NK-92 treated with Interleukin-12 subunit alpha and Interleukin-12 subunit beta, amount 100 ng/mL, for 24 hours (cell line): ENCODE data around the gene PMP22.

ENCODE experiments used
- DNase-seq: peaks from one replicate; lab custom pipeline; 2025; lab: John Stamatoyannopoulos, UW

PMP22 gene

GRCh38 chr17:15265131-15265530 is at the start of gene PMP22:
Gene PMP22 (minus strand): TSS chr17:15265326. CDS start chr17:15260727, 4,599 bp downstream.
- DNase-seq = no peak

DNA sequence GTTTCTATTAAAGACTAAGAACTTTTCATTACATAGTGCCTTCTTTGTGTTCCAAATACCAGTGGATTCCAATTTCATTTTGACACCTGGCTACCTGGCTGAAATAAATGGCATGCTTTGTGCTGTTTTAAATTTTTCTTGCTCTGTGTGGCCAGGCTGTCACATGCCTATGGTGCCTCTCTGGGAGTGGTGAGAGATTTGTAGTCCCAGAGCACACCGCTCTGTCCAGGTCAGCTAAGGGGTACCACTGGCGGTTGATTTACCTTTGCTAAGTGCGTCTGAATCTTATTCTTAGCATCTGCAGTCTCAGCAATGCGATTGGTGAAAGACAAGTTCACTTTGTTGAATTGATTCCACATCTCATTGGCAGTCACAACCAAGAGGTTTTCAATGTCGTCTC is 46.9 kb upstream of the PMP22 start:
- DNase-seq = no peak

DNA sequence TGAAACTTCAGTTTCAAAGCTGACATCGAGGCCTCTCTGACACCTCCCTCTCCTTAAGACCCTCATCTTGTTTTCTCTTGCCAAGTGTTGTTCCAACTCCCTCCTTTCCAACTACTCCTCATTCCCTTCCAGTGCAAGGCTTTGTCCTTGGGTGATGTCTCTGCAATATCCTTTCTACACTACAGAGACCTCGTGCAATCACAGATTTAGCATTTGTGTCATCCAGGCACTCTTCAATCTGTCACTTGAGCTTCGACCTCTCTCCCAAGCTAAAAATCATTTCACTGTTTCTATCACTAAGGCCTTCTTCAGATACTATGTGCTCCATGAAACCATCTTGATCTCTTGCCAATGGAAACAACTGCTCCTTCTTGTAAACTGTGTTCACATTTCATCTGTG is 44.7 kb upstream of the PMP22 start:
- DNase-seq = no peak

GRCh38 chr17:15309236-15309635 is 44.1 kb upstream of the PMP22 start:
- DNase-seq = no peak

GRCh38 chr17:15308758-15309157 is 43.6 kb upstream of the PMP22 start:
- DNase-seq = no peak

- DNase-seq = no peak
Observed at GRCh38 chr17:15307710-15308111, 42.6 kb upstream of the PMP22 start.

DNA sequence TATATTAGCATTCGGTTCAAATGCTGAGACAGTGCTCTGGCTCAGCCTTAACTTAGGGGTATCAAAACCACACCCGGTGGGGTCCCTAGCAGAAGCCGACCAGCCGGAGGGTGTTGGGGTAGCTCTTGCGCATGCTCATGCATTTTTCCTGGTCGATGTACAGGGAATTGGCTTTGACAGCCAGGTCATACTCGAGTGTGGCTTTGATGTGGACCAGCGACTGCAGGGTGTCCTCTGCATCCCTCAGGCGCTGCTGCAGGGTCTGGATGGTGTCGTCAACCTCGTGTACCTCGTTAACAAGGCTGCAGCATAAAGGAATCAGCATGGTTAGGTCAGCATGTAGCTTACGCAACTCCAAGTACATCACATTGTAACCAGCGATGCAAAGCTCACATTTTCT is 38.7 kb upstream of the PMP22 start:
- DNase-seq = no peak

DNA sequence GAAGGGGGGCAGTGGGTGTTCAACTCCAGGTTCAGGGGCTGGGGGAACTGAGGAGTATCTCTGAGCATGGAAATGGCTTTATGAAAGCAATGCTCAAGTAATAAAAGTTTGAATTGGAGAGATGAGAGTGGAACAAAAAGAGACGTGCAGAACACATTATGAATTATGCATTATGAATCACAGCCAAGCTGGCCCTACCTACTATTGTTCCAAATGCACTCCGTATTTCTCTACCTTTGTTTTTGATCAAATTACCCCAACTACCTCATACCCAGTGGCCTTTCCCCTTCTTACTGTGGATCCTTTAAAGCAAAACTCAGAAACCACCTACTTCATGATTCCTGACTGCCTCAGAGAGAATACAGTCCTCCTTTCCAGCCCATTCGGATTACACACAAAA is 38.1 kb upstream of the PMP22 start:
- DNase-seq = no peak

GRCh38 chr17:15301845-15302244 is 36.7 kb upstream of the PMP22 start:
- no peak for DNase-seq

- no peak for DNase-seq
Observed at GRCh38 chr17:15298176-15298575, 33.0 kb upstream of the PMP22 start.

DNA sequence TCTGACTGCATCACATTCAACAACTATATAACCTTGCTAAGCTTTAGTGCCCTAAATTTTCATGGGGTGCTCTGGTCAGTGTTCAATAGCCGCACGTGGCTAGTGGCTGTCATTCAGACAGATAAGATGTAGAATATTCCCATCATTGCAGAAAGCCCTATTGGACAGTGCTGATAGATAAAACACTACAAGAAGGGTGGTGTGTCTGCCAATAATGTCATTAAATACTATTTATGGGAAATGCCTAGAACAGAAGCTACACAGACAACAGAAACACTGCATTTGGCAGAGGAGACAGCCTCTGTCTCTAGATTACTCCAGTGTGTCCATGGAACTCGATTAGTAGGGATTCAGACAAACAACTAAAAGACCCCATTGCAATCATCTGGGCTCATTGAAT is 28.4 kb upstream of the PMP22 start:
- DNase-seq = no peak

GRCh38 chr17:15291674-15292361 is 26.7 kb upstream of the PMP22 start:
- DNase-seq = no peak

DNA sequence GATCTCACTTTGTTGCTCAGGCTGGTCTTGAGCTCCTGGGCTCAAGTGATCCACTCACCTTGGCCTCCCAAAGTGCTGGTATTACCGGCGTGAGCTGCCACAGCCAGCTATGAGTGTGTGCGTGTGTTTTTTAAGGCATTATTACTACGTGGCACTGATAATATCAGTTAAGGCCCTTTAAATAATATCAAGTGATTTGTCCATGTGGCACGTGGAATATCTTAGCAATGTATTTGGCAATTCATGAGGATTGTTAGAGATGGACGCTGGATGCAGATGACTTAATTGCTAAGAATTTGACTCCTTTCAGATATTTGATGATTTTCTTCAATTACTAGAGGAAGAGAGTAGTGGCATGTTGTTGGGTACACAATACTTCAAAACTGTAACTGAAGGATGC is 25.5 kb upstream of the PMP22 start:
- DNase-seq = no peak

GRCh38 chr17:15289285-15290183 is 24.4 kb upstream of the PMP22 start:
- no peak for DNase-seq

DNA sequence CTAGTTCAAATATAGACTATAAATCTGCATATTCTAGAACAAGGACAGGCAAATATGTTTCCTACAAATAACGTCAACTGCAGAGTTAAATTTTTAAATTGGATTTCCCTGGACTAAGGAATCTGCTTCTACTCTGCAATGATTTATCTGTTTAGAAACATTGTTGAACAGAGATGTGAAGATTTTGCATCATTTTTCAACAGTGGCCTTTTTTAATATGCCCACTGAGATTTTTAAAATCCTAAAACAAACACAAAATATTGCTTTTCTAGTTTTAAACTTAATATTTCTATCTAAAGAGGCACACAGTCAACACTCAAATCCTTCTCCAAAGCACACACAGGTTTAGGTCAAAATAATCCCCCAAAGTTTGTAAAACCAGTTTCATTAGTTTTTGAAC is 23.7 kb upstream of the PMP22 start:
- no peak for DNase-seq

DNA sequence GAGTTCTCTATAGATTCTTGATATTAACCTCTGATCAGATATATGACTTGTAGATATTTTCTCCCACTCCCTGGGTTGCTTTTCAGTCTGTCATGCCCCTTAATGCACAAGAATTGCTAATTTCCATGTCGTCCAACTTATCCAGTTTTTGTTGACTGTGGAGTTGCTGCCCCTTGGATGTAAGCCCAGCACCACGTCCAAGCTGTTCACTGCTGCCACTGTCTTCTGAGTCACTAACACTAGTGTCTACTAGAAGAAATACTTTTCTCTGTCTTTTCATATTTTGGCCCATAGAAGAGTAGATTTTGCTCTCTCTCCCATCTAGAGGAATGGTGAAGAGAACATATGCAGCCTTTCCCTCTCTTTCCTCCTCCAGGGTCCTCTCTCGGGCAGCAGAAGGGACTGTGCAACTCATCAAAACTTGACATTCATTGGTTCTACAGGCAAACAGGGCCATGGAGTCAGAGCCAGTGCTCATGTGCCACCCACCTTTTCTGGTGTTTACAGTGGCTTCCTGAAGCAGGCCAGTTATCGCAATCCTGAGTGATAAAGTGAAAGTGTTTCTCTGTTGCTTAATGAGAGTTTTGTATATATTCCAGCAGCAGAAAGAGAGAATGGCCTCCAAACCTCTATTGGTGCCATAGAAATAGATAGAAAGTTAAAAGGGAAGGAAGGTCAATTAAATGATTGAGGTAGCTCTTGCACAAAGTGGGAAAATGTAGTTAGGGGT is 22.6 kb upstream of the PMP22 start:
- DNase-seq = no peak

DNA sequence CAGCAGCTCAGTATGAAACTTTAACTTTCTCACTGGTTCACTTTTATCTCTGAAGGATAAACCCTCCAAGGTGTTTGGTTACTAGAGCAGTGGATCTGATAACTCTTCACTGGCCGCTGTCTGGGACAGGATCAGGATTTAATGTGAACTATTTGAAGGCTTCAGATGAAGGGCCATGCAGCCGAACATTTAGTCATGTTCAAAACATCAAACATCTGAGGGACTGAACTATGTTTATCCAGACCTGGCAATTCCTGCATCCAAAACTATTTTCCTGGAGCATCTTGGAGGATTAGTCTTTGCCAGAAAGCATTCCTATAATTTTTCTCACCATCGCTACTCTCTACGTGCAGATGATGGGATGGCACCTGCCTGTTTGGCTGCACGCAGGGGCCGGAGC is 20.3 kb upstream of the PMP22 start:
- no peak for DNase-seq

- DNase-seq = no peak
Observed at GRCh38 chr17:15284537-15284936, 19.4 kb upstream of the PMP22 start.

GRCh38 chr17:15284107-15284506 is 19.0 kb upstream of the PMP22 start:
- DNase-seq = no peak

DNA sequence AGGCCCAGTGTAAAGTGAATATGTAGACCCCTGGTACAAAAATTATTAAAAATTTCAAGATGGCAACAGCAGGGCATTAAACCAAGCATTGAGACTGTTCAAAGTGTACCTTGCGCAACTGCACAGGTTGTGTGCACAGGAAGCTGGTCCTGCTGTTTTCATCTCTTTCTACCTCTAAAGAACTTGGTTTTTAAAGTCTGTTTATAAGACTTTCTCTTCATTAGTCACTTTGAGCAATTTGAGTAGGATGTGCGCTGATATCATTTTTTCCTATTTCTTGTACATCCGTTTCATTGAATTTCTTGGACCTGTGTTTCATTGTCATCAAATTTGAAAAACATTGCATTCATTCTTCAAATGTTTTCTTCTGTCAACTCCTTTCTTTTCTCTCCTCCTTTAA is 16.8 kb upstream of the PMP22 start:
- no peak for DNase-seq

GRCh38 chr17:15278924-15279477 is 13.9 kb upstream of the PMP22 start:
- DNase-seq = no peak

DNA sequence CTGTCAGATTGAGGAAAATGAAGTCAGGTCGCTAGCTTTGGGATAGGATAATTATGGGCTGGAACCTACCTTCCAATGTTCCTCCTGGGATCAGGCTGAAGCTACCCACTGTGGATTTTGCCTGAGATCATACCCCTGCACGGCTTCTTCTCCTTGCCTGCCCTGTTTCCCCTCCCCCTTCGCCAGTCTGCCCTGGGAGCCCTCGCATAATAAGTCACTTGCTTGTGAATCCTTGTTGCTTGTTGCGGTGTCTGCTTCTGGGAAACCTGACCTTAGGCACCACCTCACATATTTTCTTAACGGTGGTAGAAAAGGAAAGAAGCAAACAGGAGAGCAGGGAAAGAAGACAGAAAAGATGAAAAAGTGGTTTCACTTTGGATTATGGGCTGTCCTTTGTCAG is 13.3 kb upstream of the PMP22 start:
- DNase-seq = no peak

GRCh38 chr17:15274017-15274416 is 8.9 kb upstream of the PMP22 start:
- DNase-seq = no peak
